ENCODE measurements around the gene SLA2.

DNA sequence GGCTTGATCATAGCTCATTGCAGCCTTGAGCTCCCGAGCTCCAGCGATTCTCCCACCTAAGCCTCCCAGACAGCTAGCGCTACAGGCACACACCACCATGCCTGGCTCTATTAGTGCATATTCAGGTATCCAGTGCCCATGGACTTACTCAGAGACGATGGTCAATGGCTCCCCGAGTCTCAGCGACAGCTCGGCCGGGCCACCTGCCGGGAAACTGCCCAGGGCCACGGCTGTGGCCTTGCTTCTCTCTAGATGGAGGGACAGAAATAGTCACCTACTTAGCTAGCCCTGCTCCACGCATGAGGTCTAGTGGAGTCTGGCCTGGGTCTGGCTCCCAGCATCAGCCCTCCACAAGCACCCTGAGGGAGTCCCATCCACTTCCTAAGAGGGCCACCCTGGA, 11.7 kb downstream of the SLA2 start:
- TF ChIP-seq, protein P1, sequence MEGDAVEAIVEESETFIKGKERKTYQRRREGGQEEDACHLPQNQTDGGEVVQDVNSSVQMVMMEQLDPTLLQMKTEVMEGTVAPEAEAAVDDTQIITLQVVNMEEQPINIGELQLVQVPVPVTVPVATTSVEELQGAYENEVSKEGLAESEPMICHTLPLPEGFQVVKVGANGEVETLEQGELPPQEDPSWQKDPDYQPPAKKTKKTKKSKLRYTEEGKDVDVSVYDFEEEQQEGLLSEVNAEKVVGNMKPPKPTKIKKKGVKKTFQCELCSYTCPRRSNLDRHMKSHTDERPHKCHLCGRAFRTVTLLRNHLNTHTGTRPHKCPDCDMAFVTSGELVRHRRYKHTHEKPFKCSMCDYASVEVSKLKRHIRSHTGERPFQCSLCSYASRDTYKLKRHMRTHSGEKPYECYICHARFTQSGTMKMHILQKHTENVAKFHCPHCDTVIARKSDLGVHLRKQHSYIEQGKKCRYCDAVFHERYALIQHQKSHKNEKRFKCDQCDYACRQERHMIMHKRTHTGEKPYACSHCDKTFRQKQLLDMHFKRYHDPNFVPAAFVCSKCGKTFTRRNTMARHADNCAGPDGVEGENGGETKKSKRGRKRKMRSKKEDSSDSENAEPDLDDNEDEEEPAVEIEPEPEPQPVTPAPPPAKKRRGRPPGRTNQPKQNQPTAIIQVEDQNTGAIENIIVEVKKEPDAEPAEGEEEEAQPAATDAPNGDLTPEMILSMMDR (conservative IDR thresholded peaks at IDR 0.05; ENCODE audit: low read depth, low read length): no peak
- TF ChIP-seq EZH2 (IDR thresholded peaks at IDR 0.05; ENCODE audit: borderline replicate concordance, low read depth, low read length, poor library complexity, severe bottlenecking): no peak

Data from A673 (cell line).